Measurements from ENCODE around the gene HDAC7. TPM values are rescaled to one million over a fixed set of nuclear protein-coding genes. Genes with fewer than 3 reads are reported as not detected.
"Not testable (repeated sequence)": the region's sequence is repeated elsewhere in the genome, so short reads cannot be mapped to it uniquely, and the experiment has no call there.

The HDAC7 gene
- total RNA-seq, 4 donors from 2014 or later = 58.3 to 105 (median 82.5) TPM

DNA sequence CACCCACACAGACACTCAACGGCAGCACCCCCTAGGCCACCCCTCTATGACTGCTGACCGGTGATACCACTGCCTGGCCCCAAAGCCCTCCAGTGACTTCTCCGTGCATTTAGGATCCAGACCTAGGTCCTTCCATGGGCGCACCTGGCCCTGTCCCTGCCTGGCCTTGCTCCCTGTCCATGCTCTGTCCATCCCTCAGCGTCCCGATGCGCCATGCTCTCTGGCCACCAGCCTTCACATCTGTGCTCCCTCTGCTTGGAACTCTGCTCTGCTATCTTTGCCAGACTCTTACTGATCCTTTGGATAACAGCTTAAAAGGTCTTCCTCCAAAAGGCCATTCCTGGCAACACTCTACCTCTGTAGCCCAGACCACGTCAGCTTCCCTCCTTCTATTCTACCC lies 25.4 kb upstream of the HDAC7 start:
- intact Hi-C loops (cut with DNase I) = no loop called here
- WGBS = 80% methylated on average over 7 of the region's 8 CpGs
- H3K4me3 ChIP-seq = no peak overlapping the region
- peaks cover 0 to 12% (median 9%) of the 10 kb centered on the region in 4 donors for H3K4me1 ChIP-seq
- H3K36me3 ChIP-seq = no peaks in the 10 kb centered on the region
- H3K9me3 ChIP-seq = no peaks in the 10 kb centered on the region
- H3K27me3 ChIP-seq = peaks cover 0 to 14% (median 0%) of the 10 kb centered on the region in 4 donors
- no peak for TF ChIP-seq CTCF (IDR thresholded peaks at IDR 0.05)
- TF ChIP-seq EP300 (IDR thresholded peaks at IDR 0.05) = no peak
- no peak for TF ChIP-seq POLR2A (IDR thresholded peaks at IDR 0.05; ENCODE audit: low read depth)
- no peak for TF ChIP-seq POLR2AphosphoS5 (IDR thresholded peaks at IDR 0.05)
- no peak for DNase-seq (ENCODE audit: extremely low spot score)
- H3K27ac ChIP-seq (replicated peaks in 1 of 4) = no peak overlapping the region

DNA sequence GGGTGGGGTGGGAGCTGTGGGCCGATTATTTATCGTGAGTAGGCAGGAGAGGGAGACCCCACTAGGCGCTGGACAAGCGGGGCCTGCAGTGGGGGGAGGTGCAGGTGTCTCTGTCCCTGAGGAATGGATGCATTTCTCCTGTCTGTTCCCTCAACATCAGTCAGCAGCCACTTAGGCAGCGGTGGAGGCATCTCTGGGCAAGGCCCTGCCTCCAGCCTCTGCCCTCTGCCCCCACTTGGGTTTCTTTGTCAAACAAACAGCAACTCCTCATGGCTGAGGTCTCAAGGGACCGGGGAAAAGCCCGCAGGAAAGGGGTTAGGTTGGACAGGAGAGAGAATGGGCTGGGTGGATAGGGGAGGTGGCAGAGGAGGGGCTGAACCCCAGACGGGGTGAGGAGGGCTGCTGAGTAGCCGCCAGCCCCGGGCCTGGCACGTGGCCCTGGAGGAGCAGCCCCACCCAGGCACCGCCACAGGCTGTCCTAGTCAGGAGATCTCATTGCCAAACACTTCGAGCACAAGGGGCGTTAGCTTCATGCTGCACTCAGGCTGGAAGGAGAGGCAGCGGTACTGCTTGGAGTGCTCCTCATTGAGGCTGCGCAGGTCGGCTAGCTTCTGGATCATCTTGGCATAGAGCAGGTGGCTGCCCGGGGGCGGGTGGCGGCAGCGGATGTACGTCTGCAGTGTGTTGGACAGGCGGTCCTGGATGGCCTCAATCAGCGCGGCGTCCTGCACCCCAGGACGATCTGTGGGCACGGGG lies 24.7 kb upstream of the HDAC7 start:
- 58% methylated on average over 14 of the region's 28 CpGs for WGBS
- Histone ChIP-seq H3K27me3 (peaks cover 0 to 14% (median 0%) of the 10 kb centered on the region in 4 donors), H3K9me3 (no peaks in the 10 kb centered on the region), H3K4me3 (no peak overlapping the region), H3K36me3 (no peaks in the 10 kb centered on the region), H3K4me1 (peaks cover 0 to 12% (median 9%) of the 10 kb centered on the region in 4 donors), H3K27ac (replicated peaks in 1 of 4) (no peak overlapping the region)
- TF ChIP-seq POLR2A (IDR thresholded peaks at IDR 0.05; ENCODE audit: low read depth) (no peak), CTCF (IDR thresholded peaks at IDR 0.05) (no peak), POLR2AphosphoS5 (IDR thresholded peaks at IDR 0.05) (no peak), EP300 (IDR thresholded peaks at IDR 0.05) (no peak)
- no peak for DNase-seq (ENCODE audit: extremely low spot score)
- intact Hi-C loops (cut with DNase I) = loop anchor here (5.0 kb wide), 1 partner anchor 192 kb away; no protein-coding TSS in a partner anchor

DNA sequence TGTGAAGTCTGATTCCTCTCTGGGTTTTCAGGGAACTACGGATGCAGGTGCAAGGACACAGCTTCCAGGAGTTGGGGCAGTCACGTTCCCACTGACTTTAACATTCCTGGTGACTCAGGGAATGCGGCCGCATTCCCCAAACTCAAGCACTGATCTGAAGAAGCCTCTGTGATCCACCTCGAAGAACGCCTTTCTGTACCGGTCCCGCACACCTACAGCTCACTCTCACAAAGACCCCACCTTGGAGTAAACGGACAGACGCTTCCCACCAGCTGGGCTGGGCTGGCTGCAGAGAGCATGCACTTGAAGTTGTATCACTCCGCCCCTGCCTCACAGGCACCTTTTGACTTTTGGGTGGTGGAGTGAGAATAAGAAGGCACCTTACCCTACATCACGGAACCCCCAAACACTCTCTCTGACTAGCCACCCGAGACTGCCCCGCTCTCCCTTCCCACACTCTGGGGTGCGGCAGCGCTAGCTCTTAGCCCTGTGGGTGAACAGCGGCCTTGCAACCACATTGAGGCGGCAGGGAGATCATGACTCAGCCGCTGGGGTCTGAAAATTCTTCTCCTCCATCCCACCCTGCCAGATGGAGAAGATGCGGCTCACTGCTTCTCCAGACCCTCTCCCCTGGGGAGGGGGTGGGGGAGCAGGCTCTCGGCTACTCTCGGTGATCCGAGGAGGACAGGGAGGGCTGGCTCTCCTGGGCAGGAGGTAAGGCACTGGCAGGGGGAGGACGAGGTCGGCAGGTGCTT lies 23.7 kb upstream of the HDAC7 start:
- Histone ChIP-seq H3K4me3 (no peak overlapping the region), H3K27me3 (peaks cover 0 to 14% (median 0%) of the 10 kb centered on the region in 4 donors), H3K36me3 (no peaks in the 10 kb centered on the region), H3K27ac (replicated peaks in 1 of 4) (no peak overlapping the region), H3K4me1 (peaks cover 2 to 17% (median 15%) of the 10 kb centered on the region in 4 donors), H3K9me3 (no peaks in the 10 kb centered on the region)
- DNase-seq (ENCODE audit: extremely low spot score) = no peak
- 95% methylated on average over 24 of the region's 25 CpGs for WGBS
- intact Hi-C loops (cut with DNase I) = loop anchor here (5.0 kb wide), 1 partner anchor 191 kb away; no protein-coding TSS in a partner anchor
- TF ChIP-seq CTCF (IDR thresholded peaks at IDR 0.05) (no peak), POLR2A (IDR thresholded peaks at IDR 0.05; ENCODE audit: low read depth) (no peak), POLR2AphosphoS5 (IDR thresholded peaks at IDR 0.05) (no peak), EP300 (IDR thresholded peaks at IDR 0.05) (no peak)

GRCh38 chr12:47842543-47842942 lies 22.8 kb upstream of the HDAC7 start:
- 93% methylated on average over 11 of the region's 12 CpGs for WGBS
- Histone ChIP-seq H3K27me3 (peaks cover 0 to 14% (median 0%) of the 10 kb centered on the region in 4 donors), H3K4me1 (peaks cover 9 to 25% (median 23%) of the 10 kb centered on the region in 4 donors)
- not testable (repeated sequence) for DNase-seq (ENCODE audit: extremely low spot score); H3K4me3 ChIP-seq; H3K27ac ChIP-seq (replicated peaks in 1 of 4); H3K36me3 ChIP-seq; H3K9me3 ChIP-seq
- intact Hi-C loops (cut with DNase I) = loop anchor here (5.0 kb wide), 1 partner anchor 190 kb away; no protein-coding TSS in a partner anchor

GRCh38 chr12:47841910-47842309 lies 22.2 kb upstream of the HDAC7 start:
- H3K4me3 ChIP-seq = no peak overlapping the region
- no peaks in the 10 kb centered on the region for H3K36me3 ChIP-seq
- TF ChIP-seq EP300 (IDR thresholded peaks at IDR 0.05) (no peak), CTCF (IDR thresholded peaks at IDR 0.05) (no peak), POLR2AphosphoS5 (IDR thresholded peaks at IDR 0.05) (no peak), POLR2A (IDR thresholded peaks at IDR 0.05; ENCODE audit: low read depth) (no peak)
- intact Hi-C loops (cut with DNase I) = loop anchor here (5.0 kb wide), 1 partner anchor 190 kb away; no protein-coding TSS in a partner anchor
- H3K4me1 ChIP-seq = peaks cover 12 to 31% (median 29%) of the 10 kb centered on the region in 4 donors
- no peak overlapping the region for H3K27ac ChIP-seq (replicated peaks in 1 of 4)
- H3K9me3 ChIP-seq = no peaks in the 10 kb centered on the region
- 65% methylated on average over 4 of the region's 4 CpGs for WGBS
- H3K27me3 ChIP-seq = peaks cover 0 to 14% (median 0%) of the 10 kb centered on the region in 4 donors
- no peak for DNase-seq (ENCODE audit: extremely low spot score)

Data from esophagus muscularis mucosa (tissue), 4 donors.